IPS DF 19.7 (cell line): Measurements from ENCODE around the gene USF3.

Experiments
- DNase-seq: peaks from one replicate; pipeline ENCODE4 v3.0.0-alpha.2; 2013; ENCODE audit warnings: low read depth, low spot score

USF3 gene

DNA sequence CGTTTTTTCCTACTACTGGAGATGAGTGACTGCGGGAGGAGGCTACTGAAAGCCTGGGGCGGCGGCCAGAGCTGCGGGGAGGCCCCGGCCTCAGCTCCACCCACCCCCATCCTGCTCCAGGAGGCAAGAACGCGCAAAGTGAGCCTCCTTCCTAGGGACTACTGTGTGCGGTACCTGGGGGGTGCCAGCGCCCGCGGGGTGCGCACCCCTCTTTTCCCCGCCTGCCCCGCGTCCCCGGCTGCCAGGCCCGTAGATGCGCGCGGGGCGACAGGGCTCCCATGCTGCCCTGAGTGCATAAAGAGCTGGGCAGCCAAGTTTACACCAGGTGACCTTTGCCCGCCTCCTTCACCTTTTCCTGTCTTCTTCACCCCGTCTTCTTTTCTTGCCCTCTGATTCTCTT lies 2.5 kb upstream of the USF3 start:
- no peak for DNase-seq

- no peak for DNase-seq
Measured at GRCh38 chr3:113698213-113698742, 1.8 kb upstream of the USF3 start.

DNA sequence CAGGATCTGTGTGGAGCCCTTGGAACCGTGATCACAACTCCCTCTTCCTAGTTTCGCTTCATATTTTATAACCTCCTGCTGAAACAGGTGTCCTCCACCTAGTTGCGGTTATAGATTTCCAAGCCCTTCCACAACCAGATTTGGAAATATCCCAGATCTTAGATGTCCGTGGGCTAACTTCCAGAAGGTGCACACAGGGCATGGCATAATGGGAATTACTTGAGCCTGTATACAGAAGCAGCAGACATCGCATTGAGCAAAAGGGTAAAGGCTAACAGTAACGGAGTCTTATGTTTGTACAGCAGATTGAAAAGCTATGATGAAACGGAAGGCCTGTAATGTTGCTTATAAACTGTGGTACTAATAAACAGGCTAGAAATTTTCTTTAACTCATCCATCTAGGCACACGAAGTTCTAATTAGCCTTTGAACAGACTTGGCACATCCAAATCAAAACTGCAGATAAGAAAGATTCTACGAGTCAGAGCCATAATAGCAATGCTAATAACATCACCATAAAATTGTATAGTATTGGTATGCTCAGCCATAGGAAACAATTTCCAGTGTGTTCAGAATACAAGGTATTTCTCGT lies 1.2 kb upstream of the USF3 start:
- no peak for DNase-seq

- peak; percentile 96 for DNase-seq
Measured at GRCh38 chr3:113696658-113697499, 437 bp upstream of the USF3 start.

DNA sequence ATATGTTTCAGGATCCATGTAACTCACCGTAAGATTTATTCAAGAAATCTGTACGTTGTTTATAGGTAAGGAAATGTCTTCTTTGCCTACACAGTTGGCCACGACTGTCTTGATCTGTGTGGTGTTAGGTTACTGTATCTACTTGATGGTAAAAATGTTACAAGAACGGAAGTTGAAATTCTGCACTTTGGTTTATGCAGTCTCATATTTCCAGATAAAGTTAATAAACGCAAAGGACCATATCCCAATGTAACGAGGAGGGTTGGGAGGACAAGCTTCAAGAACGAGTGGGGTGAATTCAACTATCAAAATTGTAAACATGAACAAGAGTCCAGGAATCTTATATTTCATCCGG lies 1.0 kb downstream of the USF3 start:
- DNase-seq: no peak

- no peak for DNase-seq
Measured at GRCh38 chr3:113690482-113690881, 6.0 kb downstream of the USF3 start.

DNA sequence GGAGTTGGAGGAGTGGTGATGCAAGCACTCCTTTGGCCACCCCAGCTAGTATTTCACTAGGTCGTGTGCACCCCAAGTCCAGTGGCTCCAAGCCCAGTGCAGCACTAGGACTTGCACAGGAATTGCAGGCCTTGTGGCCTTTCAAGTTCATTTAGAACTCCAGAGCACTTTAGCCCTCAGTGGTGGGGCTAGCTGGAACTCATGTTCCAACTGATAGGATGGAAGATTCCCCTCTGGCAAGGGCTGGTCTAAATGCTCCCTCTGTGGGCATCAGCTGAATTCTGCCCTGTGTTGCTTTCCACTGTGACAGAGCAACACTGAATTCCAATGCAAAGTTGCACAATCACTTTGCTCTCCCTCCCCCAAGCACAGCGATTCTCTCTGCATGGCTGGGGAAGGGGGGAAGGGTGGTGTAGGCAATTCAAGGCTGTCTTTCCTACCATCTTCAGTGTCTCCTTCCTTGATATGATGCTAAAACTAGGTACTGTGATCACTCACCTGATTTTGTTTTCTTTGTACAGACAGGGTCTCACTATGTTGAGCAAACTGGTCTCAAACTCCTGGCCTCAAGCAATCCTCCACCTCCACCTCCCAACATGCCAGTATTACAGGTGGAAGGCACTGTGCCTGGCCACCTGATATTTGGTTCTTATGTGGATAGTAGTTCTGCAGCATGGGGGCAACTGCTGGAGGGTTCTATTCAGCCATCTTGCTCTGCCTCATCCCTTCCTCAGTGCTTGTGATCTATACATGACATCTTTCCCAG lies 10.3 kb downstream of the USF3 start:
- DNase-seq: peak; percentile 47

GRCh38 chr3:113685124-113685523 lies 11.3 kb downstream of the USF3 start:
- DNase-seq: no peak

- no peak for DNase-seq
Measured at GRCh38 chr3:113684271-113684819, 12.1 kb downstream of the USF3 start.

DNA sequence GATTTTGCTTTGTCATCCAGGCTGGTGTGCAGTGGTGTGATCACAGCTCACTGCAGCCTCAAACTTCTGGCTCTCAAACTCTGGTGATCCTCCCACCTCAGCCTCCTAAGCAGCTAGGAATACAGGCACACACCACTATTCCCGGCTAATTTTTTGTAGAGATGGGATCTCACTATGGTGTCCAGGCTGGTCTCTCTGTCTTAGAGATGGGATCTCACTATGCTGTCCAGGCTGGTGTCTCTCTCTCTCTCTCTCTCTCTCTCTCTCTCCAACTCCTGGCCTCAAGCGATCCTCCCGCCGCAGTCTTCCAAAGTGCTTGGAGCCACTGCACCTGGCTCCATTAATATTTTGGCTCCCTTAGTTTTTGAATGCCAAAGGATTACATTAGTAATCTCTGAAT lies 17.7 kb downstream of the USF3 start:
- no peak for DNase-seq

- peak; percentile 59 for DNase-seq
Measured at GRCh38 chr3:113677737-113678136, 18.7 kb downstream of the USF3 start.

- no peak for DNase-seq
Measured at GRCh38 chr3:113676261-113676660, 20.2 kb downstream of the USF3 start.

GRCh38 chr3:113673593-113673992 lies 22.8 kb downstream of the USF3 start:
- DNase-seq: no peak

- no peak for DNase-seq
Measured at GRCh38 chr3:113668015-113668414, 28.4 kb downstream of the USF3 start.

- no peak for DNase-seq
Measured at GRCh38 chr3:113664523-113665094, 31.8 kb downstream of the USF3 start.

GRCh38 chr3:113663761-113664160 lies 32.7 kb downstream of the USF3 start:
- no peak for DNase-seq

GRCh38 chr3:113663324-113663750 lies 33.1 kb downstream of the USF3 start:
- no peak for DNase-seq

DNA sequence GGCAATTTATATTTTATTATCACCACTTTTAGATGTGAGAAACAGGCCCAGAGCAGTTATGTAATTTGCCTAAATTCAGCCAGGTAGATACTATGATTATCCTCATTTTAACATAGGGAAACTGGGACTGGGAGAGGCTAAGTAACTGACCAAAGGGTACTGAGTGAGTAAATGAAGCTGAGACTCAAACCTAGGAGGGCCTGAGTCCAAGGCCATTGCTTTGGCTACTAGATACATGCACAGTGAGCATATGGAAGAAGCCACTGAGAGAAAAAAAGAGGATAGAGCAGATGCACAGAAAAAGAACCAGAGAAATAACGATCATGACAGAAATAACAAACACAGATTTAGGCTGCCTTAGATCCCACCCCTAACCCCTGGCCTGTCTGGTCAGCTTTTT lies 33.6 kb downstream of the USF3 start:
- DNase-seq: no peak

DNA sequence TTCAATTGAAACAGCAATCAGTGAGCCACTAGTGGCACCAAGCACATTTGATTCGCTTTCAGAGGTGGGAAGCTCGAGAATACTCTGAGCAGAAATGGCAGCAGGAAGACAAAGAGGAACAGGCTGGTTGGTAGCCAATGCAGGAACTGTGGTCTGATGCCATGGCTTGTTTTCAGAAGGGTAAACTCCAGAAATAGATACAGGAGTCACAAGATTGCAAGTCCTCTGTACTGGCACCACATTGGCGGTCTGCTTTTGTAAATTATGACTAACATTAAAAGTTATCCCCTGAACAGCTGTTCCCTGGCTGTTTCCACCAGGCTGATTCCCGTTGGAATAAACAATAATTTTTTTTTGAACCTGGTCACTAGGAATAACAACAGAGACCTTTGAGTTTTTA lies 35.5 kb downstream of the USF3 start:
- DNase-seq: no peak

DNA sequence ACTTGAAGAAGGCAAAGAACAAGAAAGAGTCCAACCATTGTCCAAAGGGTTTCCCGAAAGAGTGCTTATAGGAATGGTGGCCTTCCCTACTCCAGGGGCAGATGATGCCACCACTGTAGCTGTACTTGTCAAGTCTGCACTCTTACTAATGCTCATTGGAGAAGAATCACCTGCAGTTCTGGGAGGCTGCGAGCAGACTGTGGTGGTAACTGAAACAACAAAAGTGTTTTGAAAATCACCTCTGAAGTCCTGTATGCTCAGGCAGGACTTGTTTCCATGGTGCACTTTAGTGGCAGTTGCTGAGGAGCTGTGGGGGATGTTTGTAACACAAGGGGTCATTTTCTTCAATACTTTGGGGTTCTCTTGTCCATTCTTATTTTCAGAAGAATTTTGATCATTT lies 36.0 kb downstream of the USF3 start:
- DNase-seq: no peak

DNA sequence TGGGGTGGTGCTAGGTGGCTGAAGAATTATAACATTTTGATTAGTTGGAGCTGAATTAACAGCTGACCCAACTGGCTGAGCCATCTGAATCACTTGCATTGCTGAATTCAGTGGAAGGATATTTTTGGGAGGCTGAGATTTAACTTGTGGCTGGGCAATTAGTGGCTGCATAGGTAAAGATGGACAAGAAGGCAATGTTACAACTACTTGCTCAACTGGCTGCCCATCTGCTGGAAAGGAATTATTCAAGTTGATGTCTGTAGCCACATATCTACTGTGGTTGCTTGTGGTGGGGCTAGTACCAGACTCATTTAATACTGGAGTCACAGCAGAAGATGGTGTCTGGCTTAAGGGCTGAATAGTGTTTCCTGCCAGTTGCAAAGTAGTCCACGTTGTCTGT lies 36.4 kb downstream of the USF3 start:
- no peak for DNase-seq

GRCh38 chr3:113659101-113659541 lies 37.3 kb downstream of the USF3 start:
- DNase-seq: no peak
